ACC112 (cell line): ENCODE data around the gene SPATA19.

Experiments used
- H2AFZ ChIP-seq: fragments of 200-600 bp; sonication (generic); one replicate; pipeline ENCODE4 v1.6.0; 2017; ENCODE audit warnings: antibody characterized with exemption, low read length; ENCODE audit not compliant: unreplicated experiment
- H3K27ac ChIP-seq: fragments of 200-600 bp; sonication (generic); 2 replicates; pipeline ENCODE4 v1.5.1; 2014; ENCODE audit warnings: low read depth, mild to moderate bottlenecking, antibody characterized with exemption, low read length, moderate library complexity
- H3K27me3 ChIP-seq: fragments of 200-600 bp; sonication (generic); 2 replicates; pipeline ENCODE4 v1.6.1; 2014; ENCODE audit warnings: mild to moderate bottlenecking, antibody characterized with exemption, low read length, moderate library complexity, mixed read lengths; ENCODE audit not compliant: insufficient read depth
- H3K36me3 ChIP-seq: fragments of 200-600 bp; sonication (generic); 2 replicates; pipeline ENCODE4 v1.6.1; 2016; ENCODE audit warnings: mild to moderate bottlenecking, antibody characterized with exemption, low read length, moderate library complexity, mixed read lengths; ENCODE audit not compliant: insufficient read depth
- H3K4me1 ChIP-seq: fragments of 200-600 bp; sonication (generic); one replicate; pipeline ENCODE4 v1.6.1; 2016; ENCODE audit warnings: low read length, mixed read lengths; ENCODE audit not compliant: insufficient read depth, unreplicated experiment, control insufficient read depth
- H3K4me3 ChIP-seq: fragments of 200-600 bp; sonication (generic); 2 replicates; pipeline ENCODE4 v1.5.1; 2014; ENCODE audit warnings: mild to moderate bottlenecking, low read depth, low read length
- H3K79me2 ChIP-seq: fragments of 200-600 bp; sonication (generic); one replicate; pipeline ENCODE4 v1.6.0; 2016; ENCODE audit warnings: low read length; ENCODE audit not compliant: control insufficient read depth, unreplicated experiment, insufficient read depth

SPATA19 gene

DNA sequence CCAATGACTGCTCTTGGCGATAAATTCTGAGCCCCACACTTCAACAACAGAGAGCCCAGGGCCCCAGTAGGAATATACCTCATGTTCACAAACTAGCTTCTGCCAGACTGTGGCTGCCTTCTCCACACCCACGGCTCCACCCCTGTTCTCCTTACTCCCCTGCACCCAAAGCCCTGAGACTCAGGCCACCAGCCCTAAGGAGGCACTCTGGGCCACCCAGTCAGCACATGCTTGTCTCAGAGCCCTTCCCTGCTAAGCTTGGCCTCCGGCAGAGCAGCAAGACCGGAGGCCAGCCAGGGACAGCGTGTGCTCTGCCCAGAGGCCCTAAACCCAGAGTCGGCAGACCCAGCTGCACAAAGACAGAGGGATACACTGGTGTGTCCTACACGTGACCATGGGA is 27.9 kb downstream of the SPATA19 start:
- H3K27ac ChIP-seq = no peak overlapping the region
- H3K36me3 ChIP-seq = no peaks in the 10 kb centered on the region
- H3K4me1 ChIP-seq = no peaks in the 10 kb centered on the region
- no peak overlapping the region for H3K4me3 ChIP-seq
- no peaks in the 10 kb centered on the region for H3K27me3 ChIP-seq
- H2AFZ ChIP-seq = no peak overlapping the region
- H3K79me2 ChIP-seq = no peaks in the 10 kb centered on the region

GRCh38 chr11:133816146-133816870 is 29.0 kb downstream of the SPATA19 start:
- no peak overlapping the region for H3K27ac ChIP-seq
- H2AFZ ChIP-seq = no peak overlapping the region
- no peaks in the 10 kb centered on the region for H3K27me3 ChIP-seq
- no peaks in the 10 kb centered on the region for H3K4me1 ChIP-seq
- H3K79me2 ChIP-seq = no peaks in the 10 kb centered on the region
- H3K36me3 ChIP-seq = no peaks in the 10 kb centered on the region
- no peak overlapping the region for H3K4me3 ChIP-seq

GRCh38 chr11:133815636-133816035 is 29.7 kb downstream of the SPATA19 start:
- no peaks in the 10 kb centered on the region for H3K27me3 ChIP-seq
- H3K27ac ChIP-seq = no peak overlapping the region
- no peaks in the 10 kb centered on the region for H3K4me1 ChIP-seq
- no peaks in the 10 kb centered on the region for H3K79me2 ChIP-seq
- H3K4me3 ChIP-seq = no peak overlapping the region
- H3K36me3 ChIP-seq = no peaks in the 10 kb centered on the region
- no peak overlapping the region for H2AFZ ChIP-seq

DNA sequence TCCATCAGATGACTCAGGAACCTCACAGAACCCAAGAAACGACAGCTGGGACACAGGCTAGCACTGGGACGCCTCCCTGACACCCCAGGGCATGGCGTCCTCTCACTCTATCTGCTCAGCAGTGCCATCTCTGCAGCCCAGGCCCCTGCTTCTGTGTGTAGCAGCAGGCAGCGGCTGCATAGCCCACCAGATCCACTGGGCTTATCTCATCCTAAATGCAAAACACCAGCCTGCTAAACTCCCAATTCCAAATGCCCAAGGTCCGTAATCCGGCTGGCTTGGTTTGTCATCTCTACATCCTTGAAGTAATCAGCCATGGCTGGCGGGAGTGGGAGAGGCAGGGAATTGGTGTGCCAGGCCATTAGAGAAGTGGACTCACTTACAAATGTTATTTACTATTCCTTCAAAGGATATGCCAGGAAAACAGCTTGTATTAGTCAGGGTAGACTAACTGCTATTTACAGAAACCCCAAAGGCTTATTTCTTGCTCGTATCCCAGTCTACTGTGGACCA is 30.7 kb downstream of the SPATA19 start:
- H3K4me3 ChIP-seq = no peak overlapping the region
- H3K36me3 ChIP-seq = no peaks in the 10 kb centered on the region
- no peak overlapping the region for H2AFZ ChIP-seq
- no peaks in the 10 kb centered on the region for H3K27me3 ChIP-seq
- no peak overlapping the region for H3K27ac ChIP-seq
- no peaks in the 10 kb centered on the region for H3K4me1 ChIP-seq
- H3K79me2 ChIP-seq = no peaks in the 10 kb centered on the region

DNA sequence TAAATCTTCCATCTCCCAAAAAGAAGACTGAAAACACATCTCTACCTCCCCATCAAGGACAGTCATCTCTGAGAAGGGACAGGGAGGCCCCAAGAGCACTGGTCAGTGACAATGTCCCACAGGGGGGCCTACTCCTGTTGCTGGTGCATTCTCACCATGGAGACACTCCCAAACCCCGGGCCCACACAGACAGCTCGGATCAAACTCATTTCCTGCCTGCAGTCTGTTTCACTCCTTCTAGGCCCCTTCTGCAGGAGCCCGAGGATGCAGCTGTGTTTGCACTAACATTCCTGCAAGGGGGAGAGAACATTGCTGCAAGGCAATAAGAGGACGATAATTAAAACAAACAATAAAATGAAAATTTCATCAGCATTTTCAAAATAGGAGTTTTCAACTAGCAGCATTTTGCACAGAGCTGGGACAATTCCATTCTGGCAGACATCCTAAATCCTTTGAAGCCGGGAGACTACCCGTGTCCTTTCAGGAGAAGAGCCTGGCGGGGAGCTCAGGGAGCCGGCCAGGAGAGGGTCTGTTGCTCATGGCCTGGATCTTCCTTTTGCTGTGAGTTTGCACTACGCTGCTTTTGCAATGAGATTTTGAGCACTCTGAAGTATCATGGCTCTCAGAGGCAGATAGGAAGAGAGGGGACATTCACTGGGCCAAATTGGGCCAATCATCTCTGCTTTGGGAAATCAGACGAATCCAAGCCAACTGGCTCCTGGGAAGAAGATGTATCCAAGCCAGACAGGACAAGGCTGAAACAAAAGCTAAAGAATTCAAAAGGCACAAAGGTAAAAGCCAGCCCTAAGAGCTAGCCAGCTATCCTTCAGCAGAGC is 33.2 kb downstream of the SPATA19 start:
- Histone ChIP-seq H3K27ac (no peak overlapping the region), H2AFZ (no peak overlapping the region), H3K36me3 (no peaks in the 10 kb centered on the region), H3K4me3 (no peak overlapping the region), H3K79me2 (no peaks in the 10 kb centered on the region), H3K27me3 (no peaks in the 10 kb centered on the region), H3K4me1 (no peaks in the 10 kb centered on the region)

GRCh38 chr11:133810766-133811165 is 34.5 kb downstream of the SPATA19 start:
- no peaks in the 10 kb centered on the region for H3K36me3 ChIP-seq
- H2AFZ ChIP-seq = no peak overlapping the region
- H3K79me2 ChIP-seq = no peaks in the 10 kb centered on the region
- H3K4me3 ChIP-seq = no peak overlapping the region
- H3K27me3 ChIP-seq = no peaks in the 10 kb centered on the region
- no peaks in the 10 kb centered on the region for H3K4me1 ChIP-seq
- no peak overlapping the region for H3K27ac ChIP-seq

DNA sequence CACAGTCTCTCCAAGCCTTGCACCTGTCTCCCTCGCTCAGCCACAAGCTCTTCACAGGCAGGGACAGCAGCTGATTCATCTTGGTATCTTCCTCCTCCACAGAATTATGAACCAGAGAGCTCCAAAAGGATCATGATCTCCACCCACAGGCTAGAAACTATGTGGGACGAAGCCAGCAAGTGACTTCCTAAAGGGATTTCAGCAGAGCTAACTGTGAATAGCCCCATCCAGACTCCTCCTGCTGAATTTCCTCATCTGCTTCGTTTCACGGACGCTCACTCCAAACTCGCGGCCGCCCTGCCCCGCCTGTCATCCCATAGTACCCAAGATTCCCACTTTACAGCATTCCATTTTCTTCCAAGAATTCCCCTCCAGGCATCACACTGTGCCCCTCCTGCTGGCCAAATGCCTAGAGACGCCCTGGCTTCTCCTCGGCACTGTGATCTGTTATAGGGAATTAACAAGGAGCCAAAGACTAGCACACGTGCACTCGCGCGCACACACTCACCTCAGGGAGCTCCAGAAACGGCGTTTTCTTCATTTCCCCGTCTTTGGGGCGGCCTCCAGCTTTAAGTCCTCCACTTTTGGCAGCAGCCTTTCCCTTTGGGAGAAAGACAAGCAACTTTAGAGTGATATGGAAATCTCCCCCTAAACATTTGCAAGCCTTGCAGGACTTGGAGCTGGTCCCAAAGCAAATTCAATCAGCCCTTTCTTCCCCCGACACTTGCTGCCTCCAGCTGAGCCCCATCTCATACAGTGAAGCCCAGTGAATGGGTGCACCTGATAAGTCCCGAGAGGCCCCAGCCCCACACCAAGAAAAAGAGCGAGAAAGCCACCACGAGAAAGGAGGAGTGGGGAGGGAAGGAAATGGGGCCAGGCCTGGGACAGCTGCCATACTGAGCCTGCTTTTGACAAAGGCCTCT is 35.5 kb downstream of the SPATA19 start:
- H3K4me3 ChIP-seq = no peak overlapping the region
- no peak overlapping the region for H3K27ac ChIP-seq
- no peaks in the 10 kb centered on the region for H3K27me3 ChIP-seq
- no peak overlapping the region for H2AFZ ChIP-seq
- H3K36me3 ChIP-seq = no peaks in the 10 kb centered on the region
- H3K79me2 ChIP-seq = no peaks in the 10 kb centered on the region
- no peaks in the 10 kb centered on the region for H3K4me1 ChIP-seq

DNA sequence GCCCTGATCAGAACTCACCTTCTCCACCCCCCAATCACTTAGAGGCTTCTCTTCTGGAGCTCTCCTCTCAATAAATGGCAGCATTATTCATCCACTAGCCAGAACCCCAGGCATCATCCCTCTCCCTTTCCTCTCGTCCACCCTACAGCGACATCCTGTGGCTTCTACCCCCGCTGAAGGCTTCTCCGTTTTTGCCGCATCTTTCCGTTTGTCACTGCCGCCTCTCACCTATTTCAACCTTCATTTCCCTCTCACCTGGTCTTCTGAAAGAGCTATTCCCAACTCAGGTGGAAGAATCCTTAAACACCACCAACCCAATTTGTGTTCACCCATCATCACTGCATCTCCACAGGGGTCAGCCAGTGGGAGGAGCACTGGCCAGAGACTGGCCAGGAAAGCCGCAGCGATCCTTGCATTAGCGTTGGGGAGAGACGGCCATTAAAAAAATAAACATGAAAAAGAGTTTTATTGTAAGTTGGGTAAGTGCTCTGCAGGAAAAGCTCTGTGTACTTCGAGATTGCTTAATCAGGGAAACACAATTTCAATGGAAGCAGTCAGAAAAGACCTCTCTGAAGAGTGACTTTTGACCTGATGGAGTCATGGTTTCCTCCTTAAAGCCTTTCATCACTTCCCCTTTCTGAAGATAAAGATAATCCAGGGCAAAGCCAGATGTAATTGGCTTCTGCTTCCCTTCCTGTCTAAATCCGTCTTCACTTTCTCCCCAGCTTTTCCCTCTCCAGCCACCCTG is 36.7 kb downstream of the SPATA19 start:
- Histone ChIP-seq H3K36me3 (no peaks in the 10 kb centered on the region), H2AFZ (no peak overlapping the region), H3K27ac (no peak overlapping the region), H3K4me1 (no peaks in the 10 kb centered on the region), H3K4me3 (no peak overlapping the region), H3K27me3 (no peaks in the 10 kb centered on the region), H3K79me2 (no peaks in the 10 kb centered on the region)

DNA sequence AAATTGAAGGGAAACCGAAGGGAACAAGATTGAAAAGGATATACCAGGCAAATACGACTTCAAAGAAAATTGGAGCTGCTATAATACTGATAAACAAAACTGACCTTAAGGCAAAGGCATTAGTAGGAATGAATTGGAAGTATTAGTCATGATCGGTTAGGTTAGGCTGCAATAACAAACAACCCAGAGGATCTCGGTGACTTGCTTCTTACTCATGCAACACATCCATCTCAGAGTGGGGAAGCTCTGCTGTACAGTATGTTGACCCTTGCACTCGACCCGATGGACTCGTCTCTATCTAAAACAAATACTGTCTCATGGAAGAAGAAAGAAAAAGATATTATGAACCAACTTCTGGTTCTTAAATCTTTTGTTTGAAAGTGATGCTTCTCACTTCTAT is 42.3 kb downstream of the SPATA19 start:
- no peaks in the 10 kb centered on the region for H3K36me3 ChIP-seq
- H3K79me2 ChIP-seq = no peaks in the 10 kb centered on the region
- no peaks in the 10 kb centered on the region for H3K27me3 ChIP-seq
- no peaks in the 10 kb centered on the region for H3K4me1 ChIP-seq
- no peak overlapping the region for H3K27ac ChIP-seq
- H2AFZ ChIP-seq = no peak overlapping the region
- no peak overlapping the region for H3K4me3 ChIP-seq

GRCh38 chr11:133801356-133801755 is 44.0 kb downstream of the SPATA19 start:
- Histone ChIP-seq H3K27me3 (no peaks in the 10 kb centered on the region), H2AFZ (no peak overlapping the region), H3K27ac (no peak overlapping the region), H3K36me3 (no peaks in the 10 kb centered on the region), H3K4me1 (no peaks in the 10 kb centered on the region), H3K79me2 (no peaks in the 10 kb centered on the region), H3K4me3 (no peak overlapping the region)
